HG03469 (cell line): Measurements from ENCODE around the gene ADAMTS2.

Experiments
- ATAC-seq: cut with Tn5 transposase; IDR thresholded peaks from one replicate; pipeline ENCODE4 v1.9.1; 2021; ENCODE audit warnings: mild to moderate bottlenecking, moderate library complexity, moderate number of reproducible peaks; ENCODE audit not compliant: unreplicated experiment

The ADAMTS2 gene

GRCh38 chr5:179187681-179188575 lies 157.3 kb downstream of the ADAMTS2 start:
- no peak for ATAC-seq

- no peak for ATAC-seq
Measured at GRCh38 chr5:179187229-179187678, 158.0 kb downstream of the ADAMTS2 start.

GRCh38 chr5:179186801-179187200 lies 158.5 kb downstream of the ADAMTS2 start:
- ATAC-seq, result no peak

- ATAC-seq, result no peak
Measured at GRCh38 chr5:179185941-179186411, 159.3 kb downstream of the ADAMTS2 start.

GRCh38 chr5:179185256-179185940 lies 159.9 kb downstream of the ADAMTS2 start:
- ATAC-seq, result no peak

GRCh38 chr5:179184521-179185050 lies 160.7 kb downstream of the ADAMTS2 start:
- ATAC-seq, result no peak

GRCh38 chr5:179183481-179183880 lies 161.8 kb downstream of the ADAMTS2 start:
- ATAC-seq, result no peak

GRCh38 chr5:179182601-179183000 lies 162.7 kb downstream of the ADAMTS2 start:
- no peak for ATAC-seq

GRCh38 chr5:179181988-179182387 lies 163.3 kb downstream of the ADAMTS2 start:
- no peak for ATAC-seq

- ATAC-seq, result no peak
Measured at GRCh38 chr5:179180921-179181645, 164.2 kb downstream of the ADAMTS2 start.

- no peak for ATAC-seq
Measured at GRCh38 chr5:179180061-179180610, 165.1 kb downstream of the ADAMTS2 start.

- ATAC-seq, result no peak
Measured at GRCh38 chr5:179177711-179178575, 167.3 kb downstream of the ADAMTS2 start.

GRCh38 chr5:179176571-179177230 lies 168.6 kb downstream of the ADAMTS2 start:
- no peak for ATAC-seq

GRCh38 chr5:179176166-179176565 lies 169.1 kb downstream of the ADAMTS2 start:
- no peak for ATAC-seq

- ATAC-seq, result no peak
Measured at GRCh38 chr5:179171816-179172745, 173.2 kb downstream of the ADAMTS2 start.

GRCh38 chr5:179171251-179171815 lies 173.9 kb downstream of the ADAMTS2 start:
- ATAC-seq, result no peak

- ATAC-seq, result no peak
Measured at GRCh38 chr5:179170606-179171005, 174.7 kb downstream of the ADAMTS2 start.

- no peak for ATAC-seq
Measured at GRCh38 chr5:179169836-179170235, 175.4 kb downstream of the ADAMTS2 start.
